Measurements from ENCODE around the gene ZNF79. TPM values are rescaled to one million over a fixed set of nuclear protein-coding genes. Genes with fewer than 3 reads are reported as not detected.

The ZNF79 gene
- total and polyA plus RNA-seq, 2 experiments from 2014 or later, result 2.2 to 6.3 TPM

DNA sequence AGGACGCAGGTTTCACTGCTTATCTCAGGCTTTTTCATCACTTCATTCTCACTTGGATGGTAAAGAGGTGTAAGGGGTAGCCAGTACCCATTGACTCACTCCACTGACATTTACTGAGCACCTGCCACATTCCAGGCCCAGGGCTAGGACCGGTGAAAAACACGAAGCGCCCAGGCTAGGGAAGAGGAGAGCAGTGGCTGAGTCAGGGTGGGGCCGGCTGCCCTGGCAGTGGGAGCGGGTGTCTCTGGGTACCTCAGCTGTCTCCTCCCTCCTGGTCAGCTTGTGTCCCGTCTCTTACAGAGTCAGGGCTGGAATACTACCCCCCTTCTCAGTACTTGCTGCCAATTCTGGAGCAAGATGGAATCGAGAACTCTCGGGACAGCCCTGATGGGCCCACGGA lies 49.3 kb downstream of the ZNF79 start:
- TF ChIP-seq, protein P1, sequence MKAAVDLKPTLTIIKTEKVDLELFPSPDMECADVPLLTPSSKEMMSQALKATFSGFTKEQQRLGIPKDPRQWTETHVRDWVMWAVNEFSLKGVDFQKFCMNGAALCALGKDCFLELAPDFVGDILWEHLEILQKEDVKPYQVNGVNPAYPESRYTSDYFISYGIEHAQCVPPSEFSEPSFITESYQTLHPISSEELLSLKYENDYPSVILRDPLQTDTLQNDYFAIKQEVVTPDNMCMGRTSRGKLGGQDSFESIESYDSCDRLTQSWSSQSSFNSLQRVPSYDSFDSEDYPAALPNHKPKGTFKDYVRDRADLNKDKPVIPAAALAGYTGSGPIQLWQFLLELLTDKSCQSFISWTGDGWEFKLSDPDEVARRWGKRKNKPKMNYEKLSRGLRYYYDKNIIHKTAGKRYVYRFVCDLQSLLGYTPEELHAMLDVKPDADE (IDR thresholded peaks at IDR 0.05), result no peak
- TF ChIP-seq EZH2phosphoT487 (IDR thresholded peaks at IDR 0.05; ENCODE audit: unreplicated experiment) (no peak), JUNB (IDR thresholded peaks at IDR 0.05; ENCODE audit: unreplicated experiment) (no peak), STAT1 (IDR thresholded peaks at IDR 0.05; ENCODE audit: unreplicated experiment) (no peak), EZH2 (IDR thresholded peaks at IDR 0.05; ENCODE audit: low read depth, unreplicated experiment) (no peak), ZNF114 (CRISPR knock-in tag; IDR thresholded peaks at IDR 0.05) (no peak), ZNF331 (CRISPR knock-in tag; IDR thresholded peaks at IDR 0.05; ENCODE audit: low read depth) (no peak), NANOG (IDR thresholded peaks at IDR 0.05; ENCODE audit: borderline replicate concordance) (no peak), POLR2AphosphoS5 (IDR thresholded peaks at IDR 0.05; ENCODE audit: low read depth) (no peak)
- TF ChIP-seq, protein P2, sequence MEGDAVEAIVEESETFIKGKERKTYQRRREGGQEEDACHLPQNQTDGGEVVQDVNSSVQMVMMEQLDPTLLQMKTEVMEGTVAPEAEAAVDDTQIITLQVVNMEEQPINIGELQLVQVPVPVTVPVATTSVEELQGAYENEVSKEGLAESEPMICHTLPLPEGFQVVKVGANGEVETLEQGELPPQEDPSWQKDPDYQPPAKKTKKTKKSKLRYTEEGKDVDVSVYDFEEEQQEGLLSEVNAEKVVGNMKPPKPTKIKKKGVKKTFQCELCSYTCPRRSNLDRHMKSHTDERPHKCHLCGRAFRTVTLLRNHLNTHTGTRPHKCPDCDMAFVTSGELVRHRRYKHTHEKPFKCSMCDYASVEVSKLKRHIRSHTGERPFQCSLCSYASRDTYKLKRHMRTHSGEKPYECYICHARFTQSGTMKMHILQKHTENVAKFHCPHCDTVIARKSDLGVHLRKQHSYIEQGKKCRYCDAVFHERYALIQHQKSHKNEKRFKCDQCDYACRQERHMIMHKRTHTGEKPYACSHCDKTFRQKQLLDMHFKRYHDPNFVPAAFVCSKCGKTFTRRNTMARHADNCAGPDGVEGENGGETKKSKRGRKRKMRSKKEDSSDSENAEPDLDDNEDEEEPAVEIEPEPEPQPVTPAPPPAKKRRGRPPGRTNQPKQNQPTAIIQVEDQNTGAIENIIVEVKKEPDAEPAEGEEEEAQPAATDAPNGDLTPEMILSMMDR (conservative IDR thresholded peaks at IDR 0.05; ENCODE audit: low read depth in 2 of 2), result no peak
- TF ChIP-seq, protein P3, sequence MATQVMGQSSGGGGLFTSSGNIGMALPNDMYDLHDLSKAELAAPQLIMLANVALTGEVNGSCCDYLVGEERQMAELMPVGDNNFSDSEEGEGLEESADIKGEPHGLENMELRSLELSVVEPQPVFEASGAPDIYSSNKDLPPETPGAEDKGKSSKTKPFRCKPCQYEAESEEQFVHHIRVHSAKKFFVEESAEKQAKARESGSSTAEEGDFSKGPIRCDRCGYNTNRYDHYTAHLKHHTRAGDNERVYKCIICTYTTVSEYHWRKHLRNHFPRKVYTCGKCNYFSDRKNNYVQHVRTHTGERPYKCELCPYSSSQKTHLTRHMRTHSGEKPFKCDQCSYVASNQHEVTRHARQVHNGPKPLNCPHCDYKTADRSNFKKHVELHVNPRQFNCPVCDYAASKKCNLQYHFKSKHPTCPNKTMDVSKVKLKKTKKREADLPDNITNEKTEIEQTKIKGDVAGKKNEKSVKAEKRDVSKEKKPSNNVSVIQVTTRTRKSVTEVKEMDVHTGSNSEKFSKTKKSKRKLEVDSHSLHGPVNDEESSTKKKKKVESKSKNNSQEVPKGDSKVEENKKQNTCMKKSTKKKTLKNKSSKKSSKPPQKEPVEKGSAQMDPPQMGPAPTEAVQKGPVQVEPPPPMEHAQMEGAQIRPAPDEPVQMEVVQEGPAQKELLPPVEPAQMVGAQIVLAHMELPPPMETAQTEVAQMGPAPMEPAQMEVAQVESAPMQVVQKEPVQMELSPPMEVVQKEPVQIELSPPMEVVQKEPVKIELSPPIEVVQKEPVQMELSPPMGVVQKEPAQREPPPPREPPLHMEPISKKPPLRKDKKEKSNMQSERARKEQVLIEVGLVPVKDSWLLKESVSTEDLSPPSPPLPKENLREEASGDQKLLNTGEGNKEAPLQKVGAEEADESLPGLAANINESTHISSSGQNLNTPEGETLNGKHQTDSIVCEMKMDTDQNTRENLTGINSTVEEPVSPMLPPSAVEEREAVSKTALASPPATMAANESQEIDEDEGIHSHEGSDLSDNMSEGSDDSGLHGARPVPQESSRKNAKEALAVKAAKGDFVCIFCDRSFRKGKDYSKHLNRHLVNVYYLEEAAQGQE (IDR thresholded peaks at IDR 0.05; ENCODE audit: unreplicated experiment), result no peak
- TF ChIP-seq, protein P4, sequence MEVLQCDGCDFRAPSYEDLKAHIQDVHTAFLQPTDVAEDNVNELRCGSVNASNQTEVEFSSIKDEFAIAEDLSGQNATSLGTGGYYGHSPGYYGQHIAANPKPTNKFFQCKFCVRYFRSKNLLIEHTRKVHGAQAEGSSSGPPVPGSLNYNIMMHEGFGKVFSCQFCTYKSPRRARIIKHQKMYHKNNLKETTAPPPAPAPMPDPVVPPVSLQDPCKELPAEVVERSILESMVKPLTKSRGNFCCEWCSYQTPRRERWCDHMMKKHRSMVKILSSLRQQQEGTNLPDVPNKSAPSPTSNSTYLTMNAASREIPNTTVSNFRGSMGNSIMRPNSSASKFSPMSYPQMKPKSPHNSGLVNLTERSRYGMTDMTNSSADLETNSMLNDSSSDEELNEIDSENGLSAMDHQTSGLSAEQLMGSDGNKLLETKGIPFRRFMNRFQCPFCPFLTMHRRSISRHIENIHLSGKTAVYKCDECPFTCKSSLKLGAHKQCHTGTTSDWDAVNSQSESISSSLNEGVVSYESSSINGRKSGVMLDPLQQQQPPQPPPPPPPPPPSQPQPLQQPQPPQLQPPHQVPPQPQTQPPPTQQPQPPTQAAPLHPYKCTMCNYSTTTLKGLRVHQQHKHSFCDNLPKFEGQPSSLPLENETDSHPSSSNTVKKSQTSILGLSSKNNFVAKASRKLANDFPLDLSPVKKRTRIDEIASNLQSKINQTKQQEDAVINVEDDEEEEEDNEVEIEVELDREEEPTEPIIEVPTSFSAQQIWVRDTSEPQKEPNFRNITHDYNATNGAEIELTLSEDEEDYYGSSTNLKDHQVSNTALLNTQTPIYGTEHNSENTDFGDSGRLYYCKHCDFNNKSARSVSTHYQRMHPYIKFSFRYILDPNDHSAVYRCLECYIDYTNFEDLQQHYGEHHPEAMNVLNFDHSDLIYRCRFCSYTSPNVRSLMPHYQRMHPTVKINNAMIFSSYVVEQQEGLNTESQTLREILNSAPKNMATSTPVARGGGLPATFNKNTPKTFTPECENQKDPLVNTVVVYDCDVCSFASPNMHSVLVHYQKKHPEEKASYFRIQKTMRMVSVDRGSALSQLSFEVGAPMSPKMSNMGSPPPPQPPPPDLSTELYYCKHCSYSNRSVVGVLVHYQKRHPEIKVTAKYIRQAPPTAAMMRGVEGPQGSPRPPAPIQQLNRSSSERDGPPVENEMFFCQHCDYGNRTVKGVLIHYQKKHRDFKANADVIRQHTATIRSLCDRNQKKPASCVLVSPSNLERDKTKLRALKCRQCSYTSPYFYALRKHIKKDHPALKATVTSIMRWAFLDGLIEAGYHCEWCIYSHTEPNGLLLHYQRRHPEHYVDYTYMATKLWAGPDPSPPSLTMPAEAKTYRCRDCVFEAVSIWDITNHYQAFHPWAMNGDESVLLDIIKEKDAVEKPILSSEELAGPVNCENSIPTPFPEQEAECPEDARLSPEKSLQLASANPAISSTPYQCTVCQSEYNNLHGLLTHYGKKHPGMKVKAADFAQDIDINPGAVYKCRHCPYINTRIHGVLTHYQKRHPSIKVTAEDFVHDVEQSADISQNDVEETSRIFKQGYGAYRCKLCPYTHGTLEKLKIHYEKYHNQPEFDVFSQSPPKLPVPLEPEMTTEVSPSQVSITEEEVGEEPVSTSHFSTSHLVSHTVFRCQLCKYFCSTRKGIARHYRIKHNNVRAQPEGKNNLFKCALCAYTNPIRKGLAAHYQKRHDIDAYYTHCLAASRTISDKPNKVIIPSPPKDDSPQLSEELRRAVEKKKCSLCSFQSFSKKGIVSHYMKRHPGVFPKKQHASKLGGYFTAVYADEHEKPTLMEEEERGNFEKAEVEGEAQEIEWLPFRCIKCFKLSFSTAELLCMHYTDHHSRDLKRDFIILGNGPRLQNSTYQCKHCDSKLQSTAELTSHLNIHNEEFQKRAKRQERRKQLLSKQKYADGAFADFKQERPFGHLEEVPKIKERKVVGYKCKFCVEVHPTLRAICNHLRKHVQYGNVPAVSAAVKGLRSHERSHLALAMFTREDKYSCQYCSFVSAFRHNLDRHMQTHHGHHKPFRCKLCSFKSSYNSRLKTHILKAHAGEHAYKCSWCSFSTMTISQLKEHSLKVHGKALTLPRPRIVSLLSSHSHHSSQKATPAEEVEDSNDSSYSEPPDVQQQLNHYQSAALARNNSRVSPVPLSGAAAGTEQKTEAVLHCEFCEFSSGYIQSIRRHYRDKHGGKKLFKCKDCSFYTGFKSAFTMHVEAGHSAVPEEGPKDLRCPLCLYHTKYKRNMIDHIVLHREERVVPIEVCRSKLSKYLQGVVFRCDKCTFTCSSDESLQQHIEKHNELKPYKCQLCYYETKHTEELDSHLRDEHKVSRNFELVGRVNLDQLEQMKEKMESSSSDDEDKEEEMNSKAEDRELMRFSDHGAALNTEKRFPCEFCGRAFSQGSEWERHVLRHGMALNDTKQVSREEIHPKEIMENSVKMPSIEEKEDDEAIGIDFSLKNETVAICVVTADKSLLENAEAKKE (CRISPR knock-in tag; IDR thresholded peaks at IDR 0.05), result no peak
- peaks cover 18% of the 10 kb centered on the region for H3K36me3 Mint-ChIP-seq (ENCODE audit: low read depth)
- no peak for ATAC-seq

More for the DNA sequence above, 49.3 kb downstream of the ZNF79 start:
- H3K27me3 Mint-ChIP-seq (ENCODE audit: insufficient read depth, low read depth, poor library complexity), result no peaks in the 10 kb centered on the region
- H2AFZ ChIP-seq, result no peak overlapping the region
- H3K27me3 ChIP-seq (ENCODE audit: insufficient read depth), result no peaks in the 10 kb centered on the region
- H3K4me2 ChIP-seq, result no peak overlapping the region
- H3K4me3 Mint-ChIP-seq, result no peak overlapping the region
- H3K27ac ChIP-seq (ENCODE audit: low read depth), result no peak overlapping the region
- H3K4me1 ChIP-seq (ENCODE audit: insufficient read depth), result 0 out of 2 replicates have a peak, but pooled peaks cover 8% of the 10 kb centered on the region
- no peaks in the 10 kb centered on the region for H3K9me2 ChIP-seq (ENCODE audit: insufficient read depth)
- H3K27ac Mint-ChIP-seq, result no peak overlapping the region
- peaks cover 4% of the 10 kb centered on the region for H3K36me3 ChIP-seq (ENCODE audit: insufficient read depth)
- no peaks in the 10 kb centered on the region for H3K9me3 Mint-ChIP-seq
- H3K4me1 Mint-ChIP-seq, result no peaks in the 10 kb centered on the region; the same call in 2 of the 3 replicates
- H3F3A ChIP-seq (replicated peaks; ENCODE audit: low read depth), result 0 out of 2 replicates have a peak, but pooled peaks cover 7% of the 10 kb centered on the region
- no peaks in the 10 kb centered on the region; the same call in 1 of the 2 replicates for H4K20me1 ChIP-seq (replicated peaks; ENCODE audit: insufficient read depth)
- no peaks in the 10 kb centered on the region for H3K79me2 ChIP-seq (replicated peaks; ENCODE audit: insufficient read depth)
- no peak overlapping the region for H3K4me3 ChIP-seq
- DNase-seq (ENCODE audit: low spot score), result no peak

All from GM23338 (cell line).